Ishikawa (cell line): Measurements from ENCODE around the gene YPEL2.

Source experiments
- CEBPB ChIP-seq: IDR thresholded peaks from 2 replicates; pipeline ENCODE4 v1.6.1; 2012
- CREB1 ChIP-seq: IDR thresholded peaks from 2 replicates; pipeline ENCODE4 v1.6.1; 2012; ENCODE audit warnings: low read depth
- EGR1 ChIP-seq: IDR thresholded peaks from 2 replicates; pipeline ENCODE4 v1.6.1; 2012
- EP300 ChIP-seq: IDR thresholded peaks from 2 replicates; pipeline ENCODE4 v1.6.1; 2012; ENCODE audit warnings: borderline replicate concordance
- FOXM1 ChIP-seq: IDR thresholded peaks from 2 replicates; pipeline ENCODE4 v1.6.1; 2012; ENCODE audit warnings: low read depth, borderline replicate concordance
- NFIC ChIP-seq: IDR thresholded peaks from 2 replicates; pipeline ENCODE4 v1.6.1; 2012
- RAD21 ChIP-seq: IDR thresholded peaks from 2 replicates; pipeline ENCODE4 v1.6.1; 2012; ENCODE audit warnings: low read depth
- TAF1 ChIP-seq: IDR thresholded peaks from 2 replicates; pipeline ENCODE4 v1.6.1; 2012; ENCODE audit warnings: low read depth, mild to moderate bottlenecking
- TCF12 ChIP-seq: IDR thresholded peaks from 2 replicates; pipeline ENCODE4 v1.6.1; 2012; ENCODE audit warnings: low read depth
- TEAD4 ChIP-seq: IDR thresholded peaks from 2 replicates; pipeline ENCODE4 v1.6.1; 2012
- YY1 ChIP-seq: IDR thresholded peaks from 2 replicates; pipeline ENCODE4 v1.6.1; 2012; ENCODE audit warnings: low read depth
- ZBTB7A ChIP-seq: IDR thresholded peaks from 2 replicates; pipeline ENCODE4 v1.6.1; 2012; ENCODE audit warnings: low read depth
- TF ChIP-seq, protein P1 (sequence below): IDR thresholded peaks from 2 replicates; pipeline ENCODE4 v1.6.1; 2012; ENCODE audit warnings: low read depth, mild to moderate bottlenecking
- TF ChIP-seq, protein P2 (sequence below): IDR thresholded peaks from 2 replicates; pipeline ENCODE4 v1.6.1; 2012
- TF ChIP-seq, protein P3 (sequence below): IDR thresholded peaks from 2 replicates; pipeline ENCODE4 v1.6.1; 2012

The YPEL2 gene

DNA sequence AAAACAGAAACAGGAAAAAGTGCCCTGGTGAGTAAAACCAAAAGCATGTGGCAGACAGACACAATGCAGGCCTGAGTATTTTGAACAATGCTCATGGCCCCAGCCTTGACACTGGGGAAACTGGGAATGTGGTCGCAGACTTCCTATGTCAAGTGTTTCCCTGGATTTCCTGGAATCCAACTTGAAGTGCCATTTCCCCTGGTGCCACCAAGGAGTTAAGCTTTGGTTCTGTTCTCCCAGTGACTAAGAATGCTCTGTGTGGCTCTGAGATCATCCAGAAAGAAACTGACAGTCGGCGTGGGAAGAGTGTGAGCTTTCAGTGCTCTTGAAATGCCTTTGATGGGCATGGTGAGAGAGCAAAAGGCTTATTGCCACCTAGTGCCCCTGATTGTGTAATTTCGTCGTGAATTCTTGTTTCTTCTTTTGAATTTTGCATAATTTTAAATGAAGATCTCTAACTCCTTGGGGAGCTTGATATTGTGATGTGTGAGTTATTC lies 96.0 kb downstream of the YPEL2 start:
- TF ChIP-seq TAF1 (no peak), FOXM1 (no peak), NFIC (no peak), YY1 (no peak), TEAD4 (no peak), ZBTB7A (no peak), RAD21 (no peak), CREB1 (no peak), CEBPB (no peak), EGR1 (no peak), EP300 (no peak), TCF12 (no peak)
- TF ChIP-seq, protein P1, sequence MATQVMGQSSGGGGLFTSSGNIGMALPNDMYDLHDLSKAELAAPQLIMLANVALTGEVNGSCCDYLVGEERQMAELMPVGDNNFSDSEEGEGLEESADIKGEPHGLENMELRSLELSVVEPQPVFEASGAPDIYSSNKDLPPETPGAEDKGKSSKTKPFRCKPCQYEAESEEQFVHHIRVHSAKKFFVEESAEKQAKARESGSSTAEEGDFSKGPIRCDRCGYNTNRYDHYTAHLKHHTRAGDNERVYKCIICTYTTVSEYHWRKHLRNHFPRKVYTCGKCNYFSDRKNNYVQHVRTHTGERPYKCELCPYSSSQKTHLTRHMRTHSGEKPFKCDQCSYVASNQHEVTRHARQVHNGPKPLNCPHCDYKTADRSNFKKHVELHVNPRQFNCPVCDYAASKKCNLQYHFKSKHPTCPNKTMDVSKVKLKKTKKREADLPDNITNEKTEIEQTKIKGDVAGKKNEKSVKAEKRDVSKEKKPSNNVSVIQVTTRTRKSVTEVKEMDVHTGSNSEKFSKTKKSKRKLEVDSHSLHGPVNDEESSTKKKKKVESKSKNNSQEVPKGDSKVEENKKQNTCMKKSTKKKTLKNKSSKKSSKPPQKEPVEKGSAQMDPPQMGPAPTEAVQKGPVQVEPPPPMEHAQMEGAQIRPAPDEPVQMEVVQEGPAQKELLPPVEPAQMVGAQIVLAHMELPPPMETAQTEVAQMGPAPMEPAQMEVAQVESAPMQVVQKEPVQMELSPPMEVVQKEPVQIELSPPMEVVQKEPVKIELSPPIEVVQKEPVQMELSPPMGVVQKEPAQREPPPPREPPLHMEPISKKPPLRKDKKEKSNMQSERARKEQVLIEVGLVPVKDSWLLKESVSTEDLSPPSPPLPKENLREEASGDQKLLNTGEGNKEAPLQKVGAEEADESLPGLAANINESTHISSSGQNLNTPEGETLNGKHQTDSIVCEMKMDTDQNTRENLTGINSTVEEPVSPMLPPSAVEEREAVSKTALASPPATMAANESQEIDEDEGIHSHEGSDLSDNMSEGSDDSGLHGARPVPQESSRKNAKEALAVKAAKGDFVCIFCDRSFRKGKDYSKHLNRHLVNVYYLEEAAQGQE: no peak
- TF ChIP-seq, protein P2, sequence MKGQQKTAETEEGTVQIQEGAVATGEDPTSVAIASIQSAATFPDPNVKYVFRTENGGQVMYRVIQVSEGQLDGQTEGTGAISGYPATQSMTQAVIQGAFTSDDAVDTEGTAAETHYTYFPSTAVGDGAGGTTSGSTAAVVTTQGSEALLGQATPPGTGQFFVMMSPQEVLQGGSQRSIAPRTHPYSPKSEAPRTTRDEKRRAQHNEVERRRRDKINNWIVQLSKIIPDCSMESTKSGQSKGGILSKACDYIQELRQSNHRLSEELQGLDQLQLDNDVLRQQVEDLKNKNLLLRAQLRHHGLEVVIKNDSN: no peak
- TF ChIP-seq, protein P3, sequence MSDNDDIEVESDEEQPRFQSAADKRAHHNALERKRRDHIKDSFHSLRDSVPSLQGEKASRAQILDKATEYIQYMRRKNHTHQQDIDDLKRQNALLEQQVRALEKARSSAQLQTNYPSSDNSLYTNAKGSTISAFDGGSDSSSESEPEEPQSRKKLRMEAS: no peak

DNA sequence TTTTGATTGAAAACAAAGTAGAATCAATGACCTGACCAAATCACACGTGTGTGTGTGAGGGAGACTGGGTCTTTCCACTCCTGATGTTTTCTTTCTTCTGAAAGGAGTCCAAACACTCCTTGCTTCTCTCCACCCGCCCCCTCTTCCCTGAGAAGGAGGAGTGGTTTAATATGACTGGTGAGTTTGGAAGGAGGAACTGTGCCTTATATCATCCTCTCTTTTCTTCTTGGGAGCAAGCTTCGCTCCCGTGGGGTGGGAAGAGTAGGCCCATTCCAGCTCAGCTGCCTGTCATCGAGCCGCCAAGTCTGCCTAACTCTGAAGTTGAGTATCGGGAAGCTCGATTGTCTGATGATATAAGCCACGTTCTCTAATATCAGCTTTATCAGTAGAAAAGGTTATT lies 96.5 kb downstream of the YPEL2 start:
- TF ChIP-seq TEAD4 (no peak), TCF12 (no peak), ZBTB7A (no peak), CREB1 (no peak), EGR1 (no peak), NFIC (no peak), TAF1 (no peak), CEBPB (no peak), EP300 (no peak)
- TF ChIP-seq, protein P2: no peak

DNA sequence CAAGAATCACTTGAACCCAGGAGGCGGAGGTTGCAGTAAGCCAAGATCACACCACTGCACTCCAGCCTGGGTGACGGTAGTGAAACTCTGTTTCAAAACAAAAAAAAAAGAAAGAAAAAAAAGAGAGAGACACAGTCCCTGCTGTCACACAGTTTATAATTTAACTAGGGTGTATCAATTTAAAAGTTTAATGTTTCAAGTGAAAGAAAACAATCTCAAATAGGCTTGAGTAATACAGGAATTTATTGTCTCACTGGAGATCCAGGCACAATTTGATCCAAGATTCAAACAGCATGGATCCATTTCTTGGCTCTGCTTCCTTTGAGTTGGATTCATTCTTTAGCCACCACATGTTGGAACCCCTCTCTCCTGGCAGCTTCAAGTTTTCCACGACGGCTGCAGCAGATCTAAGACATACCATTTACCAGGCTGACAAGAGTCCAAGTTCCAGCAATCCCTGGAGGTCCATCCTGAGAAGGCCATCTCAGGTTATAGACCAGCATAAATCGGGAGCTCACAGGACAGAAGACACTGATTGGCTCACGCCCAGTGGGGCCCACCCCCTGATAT lies 97.5 kb downstream of the YPEL2 start:
- TF ChIP-seq EGR1: no peak

DNA sequence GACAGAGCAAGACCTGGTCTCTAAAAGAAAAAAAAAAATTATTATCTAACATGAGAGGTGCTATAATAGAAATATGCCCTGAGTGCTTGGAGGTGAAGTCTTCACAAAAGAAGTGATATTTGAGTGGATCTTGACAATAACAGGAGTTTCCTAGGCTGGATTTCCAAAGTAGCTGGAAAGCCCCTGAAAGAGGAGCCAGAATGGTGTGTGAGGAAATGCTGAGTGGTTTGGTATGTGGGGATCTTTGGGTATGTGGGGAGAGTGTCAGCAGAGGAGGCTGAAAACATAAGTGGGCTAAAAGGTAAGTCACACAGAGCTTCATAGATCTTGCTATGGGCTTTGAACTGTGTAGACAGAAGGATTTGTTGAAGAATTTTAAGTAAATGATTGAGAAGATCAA lies 100.1 kb downstream of the YPEL2 start:
- TF ChIP-seq EP300: no peak
- TF ChIP-seq CEBPB: no peak
- no peak for TF ChIP-seq TEAD4
- TF ChIP-seq FOXM1: no peak
- TF ChIP-seq ZBTB7A: no peak
- no peak for TF ChIP-seq YY1
- TF ChIP-seq EGR1: no peak
- TF ChIP-seq TCF12: no peak
- no peak for TF ChIP-seq TAF1
- no peak for TF ChIP-seq CREB1
- TF ChIP-seq, protein P2: no peak
- TF ChIP-seq RAD21: no peak
- TF ChIP-seq, protein P3: no peak

DNA sequence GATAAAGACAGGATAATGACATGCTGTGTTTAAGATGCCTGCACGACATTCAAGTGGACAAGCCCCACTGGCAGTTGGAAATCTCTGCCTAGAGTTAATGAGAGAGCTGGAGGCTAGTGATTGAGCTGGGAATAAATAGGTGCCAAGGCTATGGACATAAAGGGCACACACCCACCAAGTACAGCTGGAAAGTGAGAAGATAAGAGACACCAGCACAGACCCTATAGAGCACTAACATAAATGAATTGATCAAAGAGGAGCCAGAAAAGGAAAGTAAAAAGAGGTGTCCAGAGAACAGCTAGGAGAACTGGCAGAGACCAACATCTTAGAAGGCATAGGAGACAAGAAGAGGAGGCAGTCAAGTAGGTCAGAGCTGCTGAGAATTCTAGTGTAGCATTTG lies 101.2 kb downstream of the YPEL2 start:
- TF ChIP-seq TEAD4 (no peak), ZBTB7A (no peak), CEBPB (no peak), TAF1 (no peak)
- TF ChIP-seq, protein P2: no peak
- TF ChIP-seq, protein P1: no peak

DNA sequence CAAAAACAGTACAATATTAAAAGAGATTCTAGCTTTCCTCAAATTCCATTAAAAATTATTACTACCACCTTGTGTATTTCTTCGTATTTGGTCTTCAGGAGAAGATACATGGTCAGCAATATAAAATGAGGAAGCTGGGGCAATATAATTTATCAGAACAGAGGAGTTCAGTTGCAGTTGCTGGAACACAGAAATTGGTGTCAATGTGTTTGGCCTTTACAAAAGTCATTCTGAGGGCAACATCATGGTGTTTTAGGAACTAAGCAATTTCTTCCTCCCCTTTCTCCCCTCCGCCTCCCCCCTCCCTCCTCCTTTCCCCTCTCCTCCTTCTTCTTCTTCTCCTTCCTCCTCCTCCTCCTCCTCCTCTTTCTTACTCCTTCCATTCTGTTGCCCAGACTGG lies 102.1 kb downstream of the YPEL2 start:
- TF ChIP-seq CREB1 (no peak), FOXM1 (no peak), ZBTB7A (no peak), TCF12 (no peak), YY1 (no peak), NFIC (no peak), EP300 (no peak)
- TF ChIP-seq, protein P2: no peak
